ENCODE data around the gene MAP2K5.
"Not testable (repeated sequence)": the region's sequence is repeated elsewhere in the genome, so short reads cannot be mapped to it uniquely, and the experiment has no call there.

The MAP2K5 gene

GRCh38 chr15:67605871-67606270 is 63.4 kb downstream of the MAP2K5 start:
- DNase-seq = no peak

- no peak for DNase-seq
Measured at GRCh38 chr15:67606742-67607141, 64.2 kb downstream of the MAP2K5 start.

GRCh38 chr15:67607329-67607728 is 64.8 kb downstream of the MAP2K5 start:
- no peak for DNase-seq

GRCh38 chr15:67607959-67608637 is 65.6 kb downstream of the MAP2K5 start:
- DNase-seq = no peak

- no peak for DNase-seq
Measured at GRCh38 chr15:67608638-67608959, 66.1 kb downstream of the MAP2K5 start.

- DNase-seq = no peak
Measured at GRCh38 chr15:67611370-67612369, 69.2 kb downstream of the MAP2K5 start.

- no peak for DNase-seq
Measured at GRCh38 chr15:67613211-67613610, 70.7 kb downstream of the MAP2K5 start.

GRCh38 chr15:67613708-67614107 is 71.2 kb downstream of the MAP2K5 start:
- no peak for DNase-seq

- peak; percentile 11 for DNase-seq
Measured at GRCh38 chr15:67615131-67615534, 72.6 kb downstream of the MAP2K5 start.

GRCh38 chr15:67618297-67618696 is 75.8 kb downstream of the MAP2K5 start:
- no peak for DNase-seq

- no peak for DNase-seq
Measured at GRCh38 chr15:67622110-67622509, 79.6 kb downstream of the MAP2K5 start.

GRCh38 chr15:67632261-67632660 is 89.8 kb downstream of the MAP2K5 start:
- no peak for DNase-seq

- not testable (repeated sequence) for DNase-seq
Measured at GRCh38 chr15:67635950-67636349, 93.4 kb downstream of the MAP2K5 start.

- no peak for DNase-seq
Measured at GRCh38 chr15:67639591-67639990, 97.1 kb downstream of the MAP2K5 start.

- peak; percentile 3 for DNase-seq
Measured at GRCh38 chr15:67641453-67641852, 99.0 kb downstream of the MAP2K5 start.

GRCh38 chr15:67646847-67647246 is 104.3 kb downstream of the MAP2K5 start:
- DNase-seq = no peak

- DNase-seq = no peak
Measured at GRCh38 chr15:67652586-67652985, 110.1 kb downstream of the MAP2K5 start.

- no peak for DNase-seq
Measured at GRCh38 chr15:67660446-67660845, 117.9 kb downstream of the MAP2K5 start.

- no peak for DNase-seq
Measured at GRCh38 chr15:67660874-67661606, 118.5 kb downstream of the MAP2K5 start.

GRCh38 chr15:67670647-67671305 is 128.3 kb downstream of the MAP2K5 start:
- DNase-seq = no peak

GRCh38 chr15:67672834-67673233 is 130.3 kb downstream of the MAP2K5 start:
- DNase-seq = not testable (repeated sequence)

- DNase-seq = no peak
Measured at GRCh38 chr15:67674983-67675382, 132.5 kb downstream of the MAP2K5 start.

- no peak for DNase-seq
Measured at GRCh38 chr15:67678089-67678488, 135.6 kb downstream of the MAP2K5 start.

All from NCI-H345 (cell line).